Measurements from ENCODE around the gene APOA1.

DNA sequence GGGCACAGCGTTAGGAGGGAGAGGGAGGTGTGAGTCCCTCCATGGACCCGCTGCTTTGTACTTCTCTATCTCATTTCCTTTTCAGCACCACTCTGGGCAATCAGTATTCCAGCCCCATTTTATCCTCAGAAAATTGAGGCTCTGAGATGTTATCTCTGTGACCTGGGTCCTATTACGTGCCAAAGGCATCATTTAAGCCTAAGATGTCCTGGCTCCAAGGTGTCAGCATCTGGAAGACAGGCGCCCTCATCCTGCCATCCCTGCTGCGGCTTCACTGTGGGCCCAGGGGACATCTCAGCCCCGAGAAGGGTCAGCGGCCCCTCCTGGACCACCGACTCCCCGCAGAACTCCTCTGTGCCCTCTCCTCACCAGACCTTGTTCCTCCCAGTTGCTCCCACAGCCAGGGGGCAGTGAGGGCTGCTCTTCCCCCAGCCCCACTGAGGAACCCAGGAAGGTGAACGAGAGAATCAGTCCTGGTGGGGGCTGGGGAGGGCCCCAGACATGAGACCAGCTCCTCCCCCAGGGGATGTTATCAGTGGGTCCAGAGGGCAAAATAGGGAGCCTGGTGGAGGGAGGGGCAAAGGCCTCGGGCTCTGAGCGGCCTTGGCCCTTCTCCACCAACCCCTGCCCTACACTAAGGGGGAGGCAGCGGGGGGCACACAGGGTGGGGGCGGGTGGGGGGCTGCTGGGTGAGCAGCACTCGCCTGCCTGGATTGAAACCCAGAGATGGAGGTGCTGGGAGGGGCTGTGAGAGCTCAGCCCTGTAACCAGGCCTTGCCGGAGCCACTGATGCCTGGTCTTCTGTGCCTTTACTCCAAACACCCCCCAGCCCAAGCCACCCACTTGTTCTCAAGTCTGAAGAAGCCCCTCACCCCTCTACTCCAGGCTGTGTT lies 8.5 kb downstream of the APOA1 start:
- TF ChIP-seq, protein P1, sequence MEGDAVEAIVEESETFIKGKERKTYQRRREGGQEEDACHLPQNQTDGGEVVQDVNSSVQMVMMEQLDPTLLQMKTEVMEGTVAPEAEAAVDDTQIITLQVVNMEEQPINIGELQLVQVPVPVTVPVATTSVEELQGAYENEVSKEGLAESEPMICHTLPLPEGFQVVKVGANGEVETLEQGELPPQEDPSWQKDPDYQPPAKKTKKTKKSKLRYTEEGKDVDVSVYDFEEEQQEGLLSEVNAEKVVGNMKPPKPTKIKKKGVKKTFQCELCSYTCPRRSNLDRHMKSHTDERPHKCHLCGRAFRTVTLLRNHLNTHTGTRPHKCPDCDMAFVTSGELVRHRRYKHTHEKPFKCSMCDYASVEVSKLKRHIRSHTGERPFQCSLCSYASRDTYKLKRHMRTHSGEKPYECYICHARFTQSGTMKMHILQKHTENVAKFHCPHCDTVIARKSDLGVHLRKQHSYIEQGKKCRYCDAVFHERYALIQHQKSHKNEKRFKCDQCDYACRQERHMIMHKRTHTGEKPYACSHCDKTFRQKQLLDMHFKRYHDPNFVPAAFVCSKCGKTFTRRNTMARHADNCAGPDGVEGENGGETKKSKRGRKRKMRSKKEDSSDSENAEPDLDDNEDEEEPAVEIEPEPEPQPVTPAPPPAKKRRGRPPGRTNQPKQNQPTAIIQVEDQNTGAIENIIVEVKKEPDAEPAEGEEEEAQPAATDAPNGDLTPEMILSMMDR (IDR thresholded peaks at IDR 0.05), result no peak
- TF ChIP-seq POLR2A (IDR thresholded peaks at IDR 0.05), result no peak
- TF ChIP-seq POLR2AphosphoS5 (IDR thresholded peaks at IDR 0.05), result no peak
- TF ChIP-seq EP300 (IDR thresholded peaks at IDR 0.05), result no peak

Data from gastroesophageal sphincter (tissue), 3 donors.